ENCODE data around the gene SLC2A1.
A peak's percentile ranks its signal among the peaks of the same experiment; 100 is the strongest.

GRCh38 chr1:42931108-42931539, 27.5 kb downstream of the SLC2A1 start:
- TF ChIP-seq CTCF (IDR thresholded peaks at IDR 0.05; ENCODE audit: low read depth, low read length, poor library complexity, severe bottlenecking): peak; percentile 64
- TF ChIP-seq EZH2phosphoT487 (IDR thresholded peaks at IDR 0.05; ENCODE audit: borderline replicate concordance, low read length): no peak

Measured in DOHH2 (cell line).